GM18951 (cell line): ENCODE data around the gene RNF214.

ENCODE experiments used
- POLR2A ChIP-seq: IDR thresholded peaks from 4 replicates; pipeline ENCODE4 v1.6.1; 2011; ENCODE audit warnings: mild to moderate bottlenecking; ENCODE audit not compliant: insufficient read length, insufficient read depth; ENCODE audit errors: extremely low read depth
- in situ Hi-C: fragments of 300-500 bp; cut with MboI; formaldehyde crosslinking; loops from one replicate; pipeline ENCODE4 v1.12.0; 2022; ENCODE audit warnings: low sequenced_read_pairs, mixed read lengths, inconsistent platforms; ENCODE audit not compliant: unreplicated experiment

Gene RNF214

GRCh38 chr11:117223741-117224689, 8.5 kb upstream of the RNF214 start:
- no peak for TF ChIP-seq POLR2A
- in situ Hi-C loops: no loop called here

DNA sequence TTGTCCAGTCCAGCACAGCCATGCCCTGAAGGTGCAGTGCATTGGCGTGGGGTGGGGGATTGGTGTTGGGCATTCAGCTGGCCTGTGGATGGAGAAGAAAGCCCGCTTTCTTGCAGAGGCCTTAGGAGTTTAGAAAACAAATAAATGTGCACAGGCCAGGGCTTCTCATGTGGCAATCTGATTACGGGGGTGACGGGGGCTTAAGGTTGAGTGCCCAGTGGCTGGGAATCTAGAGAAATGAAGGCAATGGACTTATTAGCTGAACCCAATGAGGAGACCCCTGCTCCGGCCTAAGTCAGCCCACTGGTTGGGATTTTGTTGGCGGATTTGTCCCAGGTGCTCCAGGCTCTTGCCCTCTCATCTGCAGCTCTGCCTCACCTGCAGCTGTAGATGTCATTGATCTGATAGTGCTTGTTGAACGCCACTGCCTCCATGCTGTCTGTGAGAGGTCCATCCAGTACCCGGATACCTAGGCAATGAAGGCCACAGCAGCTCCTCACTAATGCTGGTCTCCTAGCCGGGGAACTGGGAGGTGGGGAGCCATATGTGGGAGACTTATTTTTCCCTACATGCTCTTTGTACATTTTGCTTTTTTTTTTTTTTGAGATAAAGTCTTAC, 6.8 kb upstream of the RNF214 start:
- in situ Hi-C loops: no loop called here
- no peak for TF ChIP-seq POLR2A

DNA sequence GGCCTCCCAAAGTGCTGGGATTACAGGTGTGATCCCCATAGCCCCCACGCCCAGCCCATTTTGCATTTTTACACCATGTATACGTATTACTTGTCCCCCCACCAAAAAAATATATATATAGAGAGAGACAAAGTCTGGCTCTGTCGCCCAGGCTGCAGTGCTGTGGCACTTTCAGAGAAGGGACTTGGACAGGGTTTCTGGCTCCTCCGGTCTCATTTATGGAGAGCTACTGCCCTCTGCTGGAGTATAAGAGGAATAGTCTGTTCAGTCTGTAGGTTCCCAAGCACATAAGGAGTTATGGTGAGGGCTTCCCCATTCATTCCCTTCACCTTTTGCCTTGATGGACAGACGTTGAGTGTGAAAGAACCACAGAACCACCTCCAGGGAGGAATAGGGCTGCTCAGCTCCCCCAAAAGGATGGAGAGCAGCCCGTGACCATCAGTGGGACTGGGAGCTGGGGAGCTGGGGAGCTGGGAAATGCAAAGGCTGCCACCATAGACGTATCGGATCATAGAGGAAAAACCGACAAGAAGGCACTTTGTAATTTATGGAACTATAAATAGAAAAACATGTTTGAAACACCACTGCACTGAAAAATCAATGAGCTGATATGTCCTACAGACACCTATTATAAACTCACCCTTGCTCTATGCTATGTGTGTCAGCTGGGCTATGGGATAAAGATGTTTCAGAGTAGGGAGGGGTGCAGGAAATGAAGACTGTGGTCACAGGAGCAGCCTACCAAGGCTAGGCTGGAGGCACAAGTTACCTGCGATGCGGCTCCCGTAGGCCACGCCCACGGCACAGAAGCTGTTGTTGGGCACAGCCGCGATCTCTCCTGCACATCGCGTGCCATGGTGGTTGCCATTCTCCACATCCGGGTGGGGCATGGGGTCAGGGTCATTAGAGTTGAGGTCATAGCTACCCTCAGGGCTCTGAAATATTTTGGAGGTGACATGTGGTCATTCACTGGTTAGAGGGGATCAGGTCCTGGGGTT, 5.8 kb upstream of the RNF214 start:
- in situ Hi-C loops: no loop called here
- TF ChIP-seq POLR2A: no peak

- no peak for TF ChIP-seq POLR2A
- in situ Hi-C loops: no loop called here
Measured at GRCh38 chr11:117228091-117228490, 4.4 kb upstream of the RNF214 start.

DNA sequence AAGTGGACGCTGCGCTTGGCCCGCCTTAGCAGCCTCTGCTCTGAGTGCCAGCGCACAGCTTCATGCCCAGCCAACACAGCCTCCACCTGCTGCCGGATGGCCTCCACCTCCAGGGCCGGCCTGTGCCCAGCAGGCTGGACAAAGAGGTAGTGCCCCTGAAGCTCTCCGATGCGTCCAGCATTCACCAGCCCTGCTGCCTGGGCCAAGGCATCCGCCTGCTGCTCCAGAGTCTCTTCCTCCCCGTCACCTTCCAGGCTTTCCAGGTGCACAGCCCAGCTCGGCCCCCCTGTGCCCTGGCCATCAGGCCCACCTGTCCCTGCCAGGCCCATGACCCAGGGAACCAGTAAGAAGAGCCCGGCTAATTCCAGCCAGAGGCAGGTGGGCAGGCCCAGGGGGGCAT, 3.1 kb upstream of the RNF214 start:
- TF ChIP-seq POLR2A: no peak
- in situ Hi-C loops: no loop called here

DNA sequence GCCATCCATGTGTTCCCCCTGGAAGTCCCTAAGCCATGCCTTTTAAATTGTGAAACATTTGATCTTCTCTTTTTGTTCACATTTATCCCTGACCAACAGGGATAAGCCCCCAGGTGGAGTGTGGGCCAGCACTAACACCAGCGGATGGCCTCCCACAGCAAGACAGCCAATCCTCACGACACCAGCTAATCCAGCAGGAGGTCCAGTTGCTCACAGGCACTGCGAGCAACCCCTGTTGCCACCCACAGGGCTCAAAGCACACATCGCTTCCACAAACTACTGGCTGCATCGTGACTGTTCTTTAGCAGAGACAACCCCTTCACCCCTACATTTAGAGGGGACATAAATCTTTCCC, 2.6 kb upstream of the RNF214 start:
- TF ChIP-seq POLR2A: no peak
- in situ Hi-C loops: no loop called here

DNA sequence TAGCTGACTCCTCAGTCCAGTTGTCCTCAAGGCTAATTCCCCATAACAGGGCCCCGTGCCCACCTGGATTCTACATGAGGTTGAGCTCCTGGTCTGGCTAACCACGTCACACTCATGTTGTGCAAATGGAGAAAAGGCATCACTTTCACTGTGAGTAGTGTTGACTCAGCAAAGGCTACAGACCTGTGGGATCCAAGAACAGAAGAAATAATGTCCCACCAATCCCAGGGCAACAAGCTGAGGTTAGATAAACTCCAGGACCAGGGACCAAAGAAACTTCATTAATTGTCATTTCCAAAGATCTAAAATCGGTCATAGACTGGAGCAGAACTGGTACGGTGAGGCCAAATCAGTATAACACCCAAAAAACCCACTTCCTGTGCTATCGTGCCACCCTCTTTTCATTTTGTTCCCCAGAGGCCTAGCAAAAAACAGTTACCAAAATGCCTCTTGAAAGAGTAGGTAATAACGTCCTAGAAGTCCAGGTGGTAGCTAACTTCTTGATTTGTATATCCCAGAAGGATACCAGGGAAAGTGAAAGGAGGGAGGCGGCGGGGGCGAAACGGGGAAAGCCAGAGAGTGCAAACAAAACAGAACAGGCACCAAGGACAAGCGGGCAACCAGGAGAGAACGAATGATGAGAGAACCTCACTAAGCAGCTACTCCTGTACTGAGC, 2.0 kb upstream of the RNF214 start:
- in situ Hi-C loops: no loop called here
- no peak for TF ChIP-seq POLR2A

DNA sequence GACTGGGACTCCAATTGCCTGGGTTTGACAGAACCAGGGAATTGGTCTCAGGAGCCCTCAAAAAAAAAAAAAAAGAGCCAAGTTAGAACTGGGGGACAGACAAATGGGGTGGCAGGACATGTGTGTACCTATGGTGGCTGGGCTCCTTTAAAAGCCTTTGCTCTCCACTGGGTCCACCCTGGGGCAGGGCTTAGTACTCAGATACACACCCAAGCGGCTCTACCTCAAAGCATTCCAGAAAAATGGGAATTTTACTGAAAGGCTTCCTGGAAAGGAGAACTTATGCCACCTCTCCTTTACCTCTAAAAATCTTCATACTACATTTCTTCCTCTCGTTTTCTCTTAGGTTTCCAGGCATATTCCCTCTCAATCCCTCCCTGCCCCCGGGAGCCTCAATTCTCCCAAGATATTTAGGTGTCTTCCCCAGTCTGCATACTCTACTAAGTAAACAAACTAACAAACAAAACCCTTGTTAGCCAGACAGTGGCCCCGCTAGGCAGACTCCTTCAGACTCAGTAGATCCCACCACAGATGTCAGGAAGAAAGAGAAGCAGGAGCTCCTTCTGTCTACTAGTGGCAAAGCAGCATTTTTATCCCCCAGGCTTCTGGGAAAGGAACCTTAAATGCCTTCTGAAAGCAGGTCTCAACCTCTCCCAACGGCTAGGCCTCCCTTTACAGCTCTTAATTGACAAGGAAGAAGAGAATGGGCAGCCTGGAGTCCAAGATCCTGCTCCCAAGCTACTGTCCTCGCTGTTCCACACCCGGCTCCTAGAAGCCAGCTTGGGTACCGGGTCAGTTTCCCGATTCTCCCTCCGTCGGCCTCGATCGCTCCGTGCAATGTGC, 1.3 kb upstream of the RNF214 start:
- in situ Hi-C loops: no loop called here
- no peak for TF ChIP-seq POLR2A

DNA sequence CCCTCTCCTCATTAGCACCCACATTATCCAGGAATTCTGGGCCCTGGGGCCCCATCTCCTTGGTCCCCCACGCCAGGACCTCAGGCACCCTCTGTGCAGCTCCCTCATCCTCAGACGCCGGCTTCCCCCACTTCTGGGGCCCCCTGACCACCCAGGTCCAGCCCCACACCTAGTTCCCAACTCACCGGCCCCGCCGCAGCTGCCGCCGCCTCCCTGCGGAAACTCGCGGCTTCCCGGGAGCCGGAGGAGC, 704 bp upstream of the RNF214 start, which contains the start of gene PCSK7:
Gene PCSK7, minus strand, starts transcription at position 232 of the 250 bp plus-strand sequence. CDS start 2,229 bp downstream, outside the sequence.
- no peak for TF ChIP-seq POLR2A
- in situ Hi-C loops: no loop called here

GRCh38 chr11:117232911-117233409, 489 bp downstream of the RNF214 start:
- TF ChIP-seq POLR2A: no peak
- in situ Hi-C loops: no loop called here

- TF ChIP-seq POLR2A: no peak
- in situ Hi-C loops: no loop called here
Measured at GRCh38 chr11:117238221-117238620, 5.8 kb downstream of the RNF214 start.

GRCh38 chr11:117239295-117239694, 6.8 kb downstream of the RNF214 start:
- in situ Hi-C loops: no loop called here
- no peak for TF ChIP-seq POLR2A
